ENCODE data around the gene TRAF4. TPM values are rescaled to one million over a fixed set of nuclear protein-coding genes. Genes with fewer than 3 reads are reported as not detected.

Gene TRAF4
- total and polyA plus RNA-seq, 9 of the 15 experiments (the other 6 are each of a cell fraction or from before 2014, with no cell fraction given), result 2.4 to 147 (median 72.4) TPM

- TF ChIP-seq, protein P1, sequence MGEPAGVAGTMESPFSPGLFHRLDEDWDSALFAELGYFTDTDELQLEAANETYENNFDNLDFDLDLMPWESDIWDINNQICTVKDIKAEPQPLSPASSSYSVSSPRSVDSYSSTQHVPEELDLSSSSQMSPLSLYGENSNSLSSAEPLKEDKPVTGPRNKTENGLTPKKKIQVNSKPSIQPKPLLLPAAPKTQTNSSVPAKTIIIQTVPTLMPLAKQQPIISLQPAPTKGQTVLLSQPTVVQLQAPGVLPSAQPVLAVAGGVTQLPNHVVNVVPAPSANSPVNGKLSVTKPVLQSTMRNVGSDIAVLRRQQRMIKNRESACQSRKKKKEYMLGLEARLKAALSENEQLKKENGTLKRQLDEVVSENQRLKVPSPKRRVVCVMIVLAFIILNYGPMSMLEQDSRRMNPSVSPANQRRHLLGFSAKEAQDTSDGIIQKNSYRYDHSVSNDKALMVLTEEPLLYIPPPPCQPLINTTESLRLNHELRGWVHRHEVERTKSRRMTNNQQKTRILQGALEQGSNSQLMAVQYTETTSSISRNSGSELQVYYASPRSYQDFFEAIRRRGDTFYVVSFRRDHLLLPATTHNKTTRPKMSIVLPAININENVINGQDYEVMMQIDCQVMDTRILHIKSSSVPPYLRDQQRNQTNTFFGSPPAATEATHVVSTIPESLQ (CRISPR knock-in tag; IDR thresholded peaks at IDR 0.05), result peak; percentile 86; the same call in 1 of the 2 replicates
- TF ChIP-seq ZNF41 (CRISPR knock-in tag; conservative IDR thresholded peaks at IDR 0.05) (0 out of 2 replicates have a peak, but pooled peaks have one; percentile 56), ZNF174 (CRISPR knock-in tag; IDR thresholded peaks at IDR 0.05) (no peak), STAT5B (CRISPR knock-in tag; IDR thresholded peaks at IDR 0.05) (no peak), YY1 (IDR thresholded peaks at IDR 0.05; ENCODE audit: borderline replicate concordance in 1 of 3, control insufficient read depth in 1 of 3, extremely low read depth in 1 of 3, insufficient read depth in 3 of 3, insufficient read length in 1 of 3, insufficient replicate concordance in 2 of 3, low read depth in 1 of 3, low read length in 2 of 3) (peak in 2 of 3 experiments; percentile 46 to 68), PYGO2 (tag; IDR thresholded peaks at IDR 0.05) (no peak), FUS (optimal IDR thresholded peaks at IDR 0.05; ENCODE audit: low read depth, low read length) (peak; percentile 25), RFX7 (CRISPR knock-in tag; IDR thresholded peaks at IDR 0.05) (no peak), ZKSCAN8 (CRISPR knock-in tag; IDR thresholded peaks at IDR 0.05) (no peak), HDAC3 (IDR thresholded peaks at IDR 0.05; ENCODE audit: borderline replicate concordance, partially characterized antibody) (no peak), KHSRP (IDR thresholded peaks at IDR 0.05) (no peak), CREB1 (IDR thresholded peaks at IDR 0.05) (no peak; the same call in 1 of the 2 replicates), CREB1 (CRISPR knock-in tag; IDR thresholded peaks at IDR 0.05) (peak; percentile 61)
- TF ChIP-seq, protein P2, sequence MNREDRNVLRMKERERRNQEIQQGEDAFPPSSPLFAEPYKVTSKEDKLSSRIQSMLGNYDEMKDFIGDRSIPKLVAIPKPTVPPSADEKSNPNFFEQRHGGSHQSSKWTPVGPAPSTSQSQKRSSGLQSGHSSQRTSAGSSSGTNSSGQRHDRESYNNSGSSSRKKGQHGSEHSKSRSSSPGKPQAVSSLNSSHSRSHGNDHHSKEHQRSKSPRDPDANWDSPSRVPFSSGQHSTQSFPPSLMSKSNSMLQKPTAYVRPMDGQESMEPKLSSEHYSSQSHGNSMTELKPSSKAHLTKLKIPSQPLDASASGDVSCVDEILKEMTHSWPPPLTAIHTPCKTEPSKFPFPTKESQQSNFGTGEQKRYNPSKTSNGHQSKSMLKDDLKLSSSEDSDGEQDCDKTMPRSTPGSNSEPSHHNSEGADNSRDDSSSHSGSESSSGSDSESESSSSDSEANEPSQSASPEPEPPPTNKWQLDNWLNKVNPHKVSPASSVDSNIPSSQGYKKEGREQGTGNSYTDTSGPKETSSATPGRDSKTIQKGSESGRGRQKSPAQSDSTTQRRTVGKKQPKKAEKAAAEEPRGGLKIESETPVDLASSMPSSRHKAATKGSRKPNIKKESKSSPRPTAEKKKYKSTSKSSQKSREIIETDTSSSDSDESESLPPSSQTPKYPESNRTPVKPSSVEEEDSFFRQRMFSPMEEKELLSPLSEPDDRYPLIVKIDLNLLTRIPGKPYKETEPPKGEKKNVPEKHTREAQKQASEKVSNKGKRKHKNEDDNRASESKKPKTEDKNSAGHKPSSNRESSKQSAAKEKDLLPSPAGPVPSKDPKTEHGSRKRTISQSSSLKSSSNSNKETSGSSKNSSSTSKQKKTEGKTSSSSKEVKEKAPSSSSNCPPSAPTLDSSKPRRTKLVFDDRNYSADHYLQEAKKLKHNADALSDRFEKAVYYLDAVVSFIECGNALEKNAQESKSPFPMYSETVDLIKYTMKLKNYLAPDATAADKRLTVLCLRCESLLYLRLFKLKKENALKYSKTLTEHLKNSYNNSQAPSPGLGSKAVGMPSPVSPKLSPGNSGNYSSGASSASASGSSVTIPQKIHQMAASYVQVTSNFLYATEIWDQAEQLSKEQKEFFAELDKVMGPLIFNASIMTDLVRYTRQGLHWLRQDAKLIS (CRISPR knock-in tag; IDR thresholded peaks at IDR 0.05), result no peak
- TF ChIP-seq, protein P3, sequence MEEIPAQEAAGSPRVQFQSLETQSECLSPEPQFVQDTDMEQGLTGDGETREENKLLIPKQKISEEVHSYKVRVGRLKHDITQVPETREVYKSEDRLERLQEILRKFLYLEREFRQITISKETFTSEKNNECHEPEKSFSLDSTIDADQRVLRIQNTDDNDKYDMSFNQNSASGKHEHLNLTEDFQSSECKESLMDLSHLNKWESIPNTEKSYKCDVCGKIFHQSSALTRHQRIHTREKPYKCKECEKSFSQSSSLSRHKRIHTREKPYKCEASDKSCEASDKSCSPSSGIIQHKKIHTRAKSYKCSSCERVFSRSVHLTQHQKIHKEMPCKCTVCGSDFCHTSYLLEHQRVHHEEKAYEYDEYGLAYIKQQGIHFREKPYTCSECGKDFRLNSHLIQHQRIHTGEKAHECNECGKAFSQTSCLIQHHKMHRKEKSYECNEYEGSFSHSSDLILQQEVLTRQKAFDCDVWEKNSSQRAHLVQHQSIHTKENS (CRISPR knock-in tag; IDR thresholded peaks at IDR 0.05), result no peak
- TF ChIP-seq, protein P4, sequence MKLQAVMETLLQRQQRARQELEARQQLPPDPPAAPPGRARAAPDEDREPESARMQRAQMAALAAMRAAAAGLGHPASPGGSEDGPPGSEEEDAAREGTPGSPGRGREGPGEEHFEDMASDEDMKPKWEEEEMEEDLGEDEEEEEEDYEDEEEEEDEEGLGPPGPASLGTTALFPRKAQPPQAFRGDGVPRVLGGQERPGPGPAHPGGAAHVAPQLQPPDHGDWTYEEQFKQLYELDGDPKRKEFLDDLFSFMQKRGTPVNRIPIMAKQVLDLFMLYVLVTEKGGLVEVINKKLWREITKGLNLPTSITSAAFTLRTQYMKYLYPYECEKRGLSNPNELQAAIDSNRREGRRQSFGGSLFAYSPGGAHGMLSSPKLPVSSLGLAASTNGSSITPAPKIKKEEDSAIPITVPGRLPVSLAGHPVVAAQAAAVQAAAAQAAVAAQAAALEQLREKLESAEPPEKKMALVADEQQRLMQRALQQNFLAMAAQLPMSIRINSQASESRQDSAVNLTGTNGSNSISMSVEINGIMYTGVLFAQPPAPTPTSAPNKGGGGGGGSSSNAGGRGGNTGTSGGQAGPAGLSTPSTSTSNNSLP (IDR thresholded peaks at IDR 0.05; ENCODE audit: borderline replicate concordance, low read depth, low read length), result no peak
Measured at GRCh38 chr17:28710861-28711722, 32.7 kb upstream of the TRAF4 start (continued).

Measured in K562 (cell line).